Loucy (cell line): Measurements from ENCODE around the gene SLC24A1.

ENCODE experiments used
- H2AFZ ChIP-seq: fragments of 200-600 bp; sonication (generic); 2 replicates; pipeline ENCODE4 v1.6.0; 2016; ENCODE audit warnings: antibody characterized with exemption, mild to moderate bottlenecking, low read length, moderate library complexity
- H3F3A ChIP-seq: fragments of 200-600 bp; 2 replicates; pipeline ENCODE4 v1.6.0; 2016; ENCODE audit warnings: antibody characterized with exemption, low read depth, mild to moderate bottlenecking
- H3K27me3 ChIP-seq: fragments of 200-600 bp; sonication (generic); 2 replicates; pipeline ENCODE4 v1.6.1; 2014; ENCODE audit warnings: low read length, mild to moderate bottlenecking; ENCODE audit not compliant: insufficient read depth, poor library complexity, severe bottlenecking
- H3K36me3 ChIP-seq: fragments of 200-600 bp; sonication (generic); 2 replicates; pipeline ENCODE4 v1.6.1; 2016; ENCODE audit warnings: low read length; ENCODE audit not compliant: insufficient read depth
- H3K4me1 ChIP-seq: fragments of 200-600 bp; sonication (generic); 2 replicates; pipeline ENCODE4 v1.5.1; 2014; ENCODE audit warnings: low read length, mild to moderate bottlenecking; ENCODE audit not compliant: insufficient read depth, poor library complexity, severe bottlenecking
- H3K4me2 ChIP-seq: fragments of 200-600 bp; sonication (generic); 2 replicates; pipeline ENCODE4 v1.6.0; 2014; ENCODE audit warnings: antibody characterized with exemption, low read length, low read depth, mild to moderate bottlenecking; ENCODE audit not compliant: poor library complexity, severe bottlenecking
- H3K4me3 ChIP-seq: fragments of 200-600 bp; sonication (generic); 2 replicates; pipeline ENCODE4 v1.5.1; 2014; ENCODE audit warnings: low read length, mild to moderate bottlenecking, mixed read lengths; ENCODE audit not compliant: poor library complexity, severe bottlenecking
- H3K79me2 ChIP-seq: fragments of 200-600 bp; sonication (generic); 2 replicates; pipeline ENCODE4 v1.6.1; 2014; ENCODE audit warnings: low read length; ENCODE audit not compliant: insufficient read depth
- H3K9ac ChIP-seq: fragments of 200-600 bp; sonication (generic); 2 replicates; pipeline ENCODE4 v1.6.0; 2014; ENCODE audit warnings: mild to moderate bottlenecking, low read depth, low read length, moderate library complexity; ENCODE audit not compliant: poor library complexity, severe bottlenecking
- H3K9me2 ChIP-seq: fragments of 200-600 bp; sonication (generic); replicated peaks from 2 replicates; pipeline ENCODE4 v1.6.1; 2016; ENCODE audit warnings: low read depth, low read length, mixed read lengths
- H3K9me3 ChIP-seq: fragments of 200-600 bp; sonication (generic); 2 replicates; pipeline ENCODE4 v1.6.1; 2014; ENCODE audit warnings: mild to moderate bottlenecking, antibody characterized with exemption, low read length, low read depth; ENCODE audit not compliant: insufficient read depth
- H4K20me1 ChIP-seq: fragments of 200-600 bp; sonication (generic); 2 replicates; pipeline ENCODE4 v1.6.0; 2014; ENCODE audit warnings: antibody characterized with exemption, low read length, mild to moderate bottlenecking; ENCODE audit not compliant: insufficient read depth, poor library complexity, severe bottlenecking
- CTCF ChIP-seq: fragments of 200-600 bp; sonication (generic); conservative IDR thresholded peaks from 2 replicates; pipeline ENCODE4 v1.5.1; 2014; ENCODE audit warnings: mild to moderate bottlenecking, antibody characterized with exemption, low read length
- EZH2phosphoT487 ChIP-seq: fragments of 200-600 bp; IDR thresholded peaks from 2 replicates; pipeline ENCODE4 v1.6.1; 2018; ENCODE audit warnings: antibody characterized with exemption, mild to moderate bottlenecking, moderate library complexity, borderline replicate concordance

The SLC24A1 gene

GRCh38 chr15:65577129-65577996 is 44.4 kb upstream of the SLC24A1 start:
- H3K27me3 ChIP-seq, result no peaks in the 10 kb centered on the region
- peaks cover 33% of the 10 kb centered on the region for H3K4me1 ChIP-seq
- no peaks in the 10 kb centered on the region for H3K79me2 ChIP-seq
- H3K36me3 ChIP-seq, result peaks cover 45% of the 10 kb centered on the region
- H3K9me2 ChIP-seq, result no peaks in the 10 kb centered on the region
- H3F3A ChIP-seq, result 0 out of 2 replicates have a peak, but pooled peaks cover 4% of the 10 kb centered on the region
- H3K9me3 ChIP-seq, result no peaks in the 10 kb centered on the region
- no peaks in the 10 kb centered on the region for H4K20me1 ChIP-seq
- H3K4me2 ChIP-seq, result no peak overlapping the region
- no peak overlapping the region for H2AFZ ChIP-seq
- no peak overlapping the region for H3K4me3 ChIP-seq
- TF ChIP-seq CTCF (no peak), EZH2phosphoT487 (no peak)
- no peak overlapping the region for H3K9ac ChIP-seq

- no peaks in the 10 kb centered on the region for H3K79me2 ChIP-seq
- H3F3A ChIP-seq, result no peaks in the 10 kb centered on the region
- no peaks in the 10 kb centered on the region for H4K20me1 ChIP-seq
- no peaks in the 10 kb centered on the region for H3K9me2 ChIP-seq
- H3K36me3 ChIP-seq, result peaks cover 43% of the 10 kb centered on the region
- peaks cover 43% of the 10 kb centered on the region for H3K4me1 ChIP-seq
- H3K27me3 ChIP-seq, result no peaks in the 10 kb centered on the region
- no peak overlapping the region for H3K4me3 ChIP-seq
- no peaks in the 10 kb centered on the region for H3K9me3 ChIP-seq
- H3K9ac ChIP-seq, result no peak overlapping the region
- TF ChIP-seq CTCF (no peak), EZH2phosphoT487 (no peak)
- H3K4me2 ChIP-seq, result peak overlapping the region; percentile 0
- H2AFZ ChIP-seq, result no peak overlapping the region
Observed at GRCh38 chr15:65578904-65579728, 42.6 kb upstream of the SLC24A1 start.

GRCh38 chr15:65579762-65580161 is 42.0 kb upstream of the SLC24A1 start:
- Histone ChIP-seq H3F3A (no peaks in the 10 kb centered on the region), H3K4me3 (no peak overlapping the region), H3K9me2 (no peaks in the 10 kb centered on the region), H2AFZ (no peak overlapping the region), H3K4me1 (peaks cover 43% of the 10 kb centered on the region), H3K79me2 (no peaks in the 10 kb centered on the region), H4K20me1 (no peaks in the 10 kb centered on the region), H3K9ac (no peak overlapping the region), H3K4me2 (no peak overlapping the region), H3K9me3 (no peaks in the 10 kb centered on the region), H3K27me3 (no peaks in the 10 kb centered on the region), H3K36me3 (peaks cover 43% of the 10 kb centered on the region)
- no peak for TF ChIP-seq EZH2phosphoT487
- TF ChIP-seq CTCF, result no peak
